GM12878 (cell line): ENCODE data around the gene ASMTL. TPM values are rescaled to one million over a fixed set of nuclear protein-coding genes. Genes with fewer than 3 reads are reported as not detected.

ENCODE experiments used
- ATAC-seq: fragments of 200-7000 bp; cut with Tn5 transposase; 3 replicates; pipeline ENCODE4 v1.9.1; 2020; ENCODE audit warnings: mild to moderate bottlenecking, moderate library complexity
- BruUV-seq: library from RNA; stranded (reverse); fragments of 400-500 nt; replicated peaks from 2 replicates; lab custom pipeline; 2021; lab: Mats Ljungman, UMichigan
- CTCF ChIA-PET: fragments of 300-600 bp; sonication (Branson Sonifier 250); formaldehyde crosslinking; extraction: SDS; loops from one replicate; lab custom pipeline; 2021; ENCODE audit warnings: inconsistent platforms; lab: Yijun Ruan, JAX
- POLR2A ChIA-PET: fragments of 350-600 bp; formaldehyde crosslinking; extraction: SDS; loops from one replicate; lab custom pipeline; 2021; ENCODE audit warnings: inconsistent platforms; lab: Charles Lee
- RAD21 ChIA-PET: fragments of 300-600 bp; sonication (Branson Sonifier 250); formaldehyde crosslinking; loops from one replicate; lab custom pipeline; 2023; ENCODE audit warnings: antibody characterized with exemption; ENCODE audit not compliant: unreplicated experiment; lab: Charles Lee
- SMC1A ChIA-PET: fragments of 300-600 bp; sonication (Branson Sonifier 250); formaldehyde crosslinking; loops from one replicate; lab custom pipeline; 2023; ENCODE audit not compliant: unreplicated experiment, uncharacterized antibody; lab: Charles Lee
- DNase-seq: peaks from one replicate; pipeline ENCODE4 v3.0.0-alpha.2; 2011; ENCODE audit warnings: low read depth, low spot score
- FAIRE-seq: peaks from 3 replicates; lab custom pipeline; 2011; peaks lifted over from hg19 to GRCh38; lab: Jason Lieb, UNC
- H2AFZ ChIP-seq: 2 replicates; pipeline ENCODE4 v1.6.0; 2011; ENCODE audit warnings: low read depth, low read length, control low read depth; ENCODE audit not compliant: control insufficient read depth
- H3K27ac ChIP-seq: 2 replicates; pipeline ENCODE4 v1.5.1; 2011; ENCODE audit warnings: control low read depth; ENCODE audit not compliant: control insufficient read depth, insufficient read depth
- H3K27me3 ChIP-seq, 2 experiments: replicated peaks in 1 of 2; 2 replicates each; pipeline versions ENCODE4 v1.6.0 to v1.6.1; 2011; ENCODE audit warnings: low read length in 1 of 2; ENCODE audit not compliant: control insufficient read depth in 2 of 2, insufficient read depth in 2 of 2
- H3K36me3 ChIP-seq, 2 experiments: 2 replicates each; pipeline ENCODE4 v1.5.1; 2011; ENCODE audit warnings: low read length in 1 of 2; ENCODE audit not compliant: control insufficient read depth in 2 of 2, insufficient read depth in 2 of 2
- H3K4me1 ChIP-seq: 2 replicates; pipeline ENCODE4 v1.6.1; 2011; ENCODE audit warnings: mild to moderate bottlenecking, low read length, moderate library complexity, mixed read lengths; ENCODE audit not compliant: control insufficient read depth, insufficient read depth
- H3K4me2 ChIP-seq: 2 replicates; pipeline ENCODE4 v1.6.0; 2011; ENCODE audit warnings: control low read depth; ENCODE audit not compliant: control insufficient read depth, insufficient read depth
- H3K4me3 ChIP-seq: fragments of 200-600 bp; sonication (generic); 2 replicates; pipeline ENCODE4 v1.5.1; 2016
- H3K79me2 ChIP-seq: 2 replicates; pipeline ENCODE4 v1.6.0; 2011; ENCODE audit warnings: low read length; ENCODE audit not compliant: control insufficient read depth, insufficient read depth
- H3K9ac ChIP-seq: 2 replicates; pipeline ENCODE4 v1.8.0; 2011; ENCODE audit warnings: low read length, control low read depth, mixed read lengths; ENCODE audit not compliant: control insufficient read depth, insufficient read depth
- H3K9me3 ChIP-seq: replicated peaks from 3 replicates; pipeline ENCODE4 v1.5.1; 2011; ENCODE audit warnings: mild to moderate bottlenecking, low read length; ENCODE audit not compliant: control insufficient read depth, insufficient read depth
- H4K20me1 ChIP-seq: 2 replicates; pipeline ENCODE4 v1.6.0; 2011; ENCODE audit not compliant: control insufficient read depth, insufficient read depth
- CEBPZ ChIP-seq: fragments of 150-350 bp; IDR thresholded peaks from 2 replicates; pipeline ENCODE4 v1.6.1; 2016; ENCODE audit warnings: low read depth, low read length
- FOS ChIP-seq: IDR thresholded peaks from 3 replicates; pipeline ENCODE4 v1.6.1; 2011; ENCODE audit warnings: borderline replicate concordance; ENCODE audit not compliant: insufficient read length; ENCODE audit errors: extremely low read depth
- GABPA ChIP-seq: IDR thresholded peaks from 2 replicates; pipeline ENCODE4 v1.6.1; 2014; ENCODE audit warnings: antibody characterized with exemption, low read depth, mild to moderate bottlenecking, inconsistent platforms
- HDGF ChIP-seq: fragments of 450-650 bp; IDR thresholded peaks from 2 replicates; pipeline ENCODE4 v1.6.1; 2016; ENCODE audit warnings: antibody characterized with exemption
- MLLT1 ChIP-seq: fragments of 450-650 bp; IDR thresholded peaks from 2 replicates; pipeline ENCODE4 v1.6.1; 2016; ENCODE audit warnings: mild to moderate bottlenecking
- MTA3 ChIP-seq: IDR thresholded peaks from 2 replicates; pipeline ENCODE4 v1.6.1; 2012; ENCODE audit warnings: low read length, inconsistent platforms, borderline replicate concordance
- PAX5 ChIP-seq: IDR thresholded peaks from 2 replicates; pipeline ENCODE4 v1.6.1; 2011; ENCODE audit warnings: low read depth, low read length, borderline replicate concordance
- POLR2A ChIP-seq: IDR thresholded peaks from 2 replicates; pipeline ENCODE4 v1.6.1; 2011; ENCODE audit warnings: low read depth, mild to moderate bottlenecking, low read length
- RAD51 ChIP-seq: fragments of 450-650 bp; IDR thresholded peaks from 2 replicates; pipeline ENCODE4 v1.6.1; 2016; ENCODE audit warnings: moderate library complexity, mild to moderate bottlenecking, inconsistent platforms
- SMAD1 ChIP-seq: fragments of 450-650 bp; IDR thresholded peaks from 2 replicates; pipeline ENCODE4 v1.6.1; 2018; ENCODE audit warnings: mild to moderate bottlenecking, low read depth; ENCODE audit not compliant: partially characterized antibody
- TCF12 ChIP-seq: IDR thresholded peaks from 2 replicates; pipeline ENCODE4 v1.6.1; 2011; ENCODE audit warnings: low read depth, mild to moderate bottlenecking, low read length
- YY1 ChIP-seq: IDR thresholded peaks from 2 replicates; pipeline ENCODE4 v1.6.1; 2011; ENCODE audit warnings: low read depth, mild to moderate bottlenecking, low read length
- WGBS: methylation state at CpG from one replicate; pipeline ENCODE4 v1.1.6; 2016; ENCODE audit warnings: low lambda C conversion rate; ENCODE audit not compliant: insufficient replicate concordance, insufficient coverage; ENCODE audit errors: missing lambda C conversion rate; 5-methylcytosine and 5-hydroxymethylcytosine counted together
- in situ Hi-C: fragments of 300-500 bp; cut with MboI; formaldehyde crosslinking; loops from 9 replicates; pipeline ENCODE4 v1.14.3; 2018; ENCODE audit warnings: mixed read lengths
- intact Hi-C: fragments of 100-400 bp; cut with micrococcal nuclease; formaldehyde crosslinking; loops from one replicate; pipeline ENCODE4 v1.14.2; 2022; ENCODE audit not compliant: unreplicated experiment
- polyA plus RNA-seq, 11 experiments: library from polyadenylated mRNA; depleted of rRNA in 4 of 11; unstranded in 6 of 11; stranded (reverse) in 5 of 11; fragments of >200 nt; fragmentation: Nextera tagmentation in 4 of 11; fragmentation: Illumina TruSeq in 1 of 11; extraction: Ambion mirVana in 4 of 11; extraction: Trizol in 1 of 11; gene quantifications; 1 replicate in 1 of 11; 2 replicates in 10 of 11; pipeline versions ENCODE4 v1.2.1 to v1.2.3, GENCODE V29; 2011 to 2016; ENCODE audit warnings: inconsistent platforms in 2 of 11, missing spikeins in 2 of 11, low read depth in 1 of 11
- total RNA-seq, 4 experiments: library from RNA; depleted of rRNA in 3 of 4; stranded (reverse); fragments of >200 nt in 3 of 4; fragmentation: Illumina TruSeq in 1 of 4; extraction: Trizol in 1 of 4; gene quantifications; 2 replicates each; pipeline versions ENCODE4 v1.2.1 to v1.2.3, GENCODE V29; 2013 to 2021

ASMTL gene
- total and polyA plus RNA-seq, 10 of the 15 experiments (the other 5 are each of a cell fraction or from before 2014, with no cell fraction given): 1.6 to 51.9 (median 32.1) TPM

GRCh38 chrX:1416965-1417760 is 35.5 kb downstream of the ASMTL start:
- no peaks in the 10 kb centered on the region for H3K79me2 ChIP-seq
- H3K4me1 ChIP-seq: no peaks in the 10 kb centered on the region
- FAIRE-seq (no peak), DNase-seq (no peak)
- 78% methylated on average over 13 of the region's 14 CpGs for WGBS
- H3K9me3 ChIP-seq: peaks cover 10% of the 10 kb centered on the region; the same call in 2 of the 3 replicates
- ChIA-PET CTCF (no interaction called here), SMC1A (no interaction called here), POLR2A (no interaction called here)
- no peak overlapping the region for H3K27ac ChIP-seq
- intact Hi-C loops: no loop called here
- no peaks in the 10 kb centered on the region for H3K27me3 ChIP-seq
- H3K4me2 ChIP-seq: no peak overlapping the region
- H3K9ac ChIP-seq: no peak overlapping the region
- in situ Hi-C loops: no loop called here
- no peak overlapping the region for H3K4me3 ChIP-seq
- no peak overlapping the region for H2AFZ ChIP-seq
- TF ChIP-seq YY1: no peak
- TF ChIP-seq FOS: no peak
- no peak for TF ChIP-seq CEBPZ
- peak; percentile 40; the same call in 1 of the 2 replicates for TF ChIP-seq POLR2A
- TF ChIP-seq HDGF: 0 out of 2 replicates have a peak, but pooled peaks have one; percentile 18
- no peak for TF ChIP-seq GABPA
- no peak for TF ChIP-seq RAD51
- no peak for TF ChIP-seq MTA3
- TF ChIP-seq MLLT1: no peak
- no peak for TF ChIP-seq SMAD1
- TF ChIP-seq TCF12: no peak
- no peak for TF ChIP-seq PAX5
- TF ChIP-seq, all 136 proteins: peak for 2
- no peak for ATAC-seq
- RAD21 ChIA-PET: no interaction called here
- Histone ChIP-seq H3K36me3 (peaks cover 22 to 26% of the 10 kb centered on the region in 2 experiments), H4K20me1 (no peaks in the 10 kb centered on the region)
- no TSS peak for BruUV-seq
